ENCODE measurements around the gene PHLDA1. TPM values are rescaled to one million over a fixed set of nuclear protein-coding genes. Genes with fewer than 3 reads are reported as not detected.

Gene PHLDA1
- total RNA-seq (2022), result 183 and 203 TPM in 2 replicates
- Bru-seq, nascent RNA, result percentile 100 among the genes with signal in this experiment
- BruChase-seq, experiment 1, labeled RNA remaining after a 6-hour chase, result percentile 100 among the genes with signal in this experiment
- percentile 100 among the genes with signal in this experiment for BruChase-seq, experiment 2, labeled RNA remaining after a 2-hour chase
- long read RNA-seq, full-length matches to known transcripts, result 2,768 of 2,819 reads
- long read RNA-seq, partial matches to known transcripts, result 2 of 2,819 reads
- long read RNA-seq, other reads (novel, unspliced or antisense), result 49 of 2,819 reads

GRCh38 chr12:76031414-76032042, at the start of gene PHLDA1:
Gene PHLDA1 (minus strand): TSS chr12:76031776.
- intact Hi-C loops (cut with micrococcal nuclease), result loop anchor here (1.0 to 10.0 kb wide), 13 partner anchors 53 to 553 kb away; partner anchors contain the start of gene BBS10
- peak; percentile 98 for DNase-seq (ENCODE audit: unreplicated experiment)
- CTCF ChIA-PET, result interaction anchor here (0.5 to 11.6 kb wide), 32 partner anchors 9 to 640 kb away, joined by 3 to 117 read pairs (median 3); no protein-coding TSS in a partner anchor
- Mint-ChIP-seq H3K36me3 (ENCODE audit: insufficient read depth, unreplicated experiment) (peaks cover 44% of the 10 kb centered on the region), H3K27ac (ENCODE audit: low read depth, unreplicated experiment) (peak within 1 kb of the TSS; percentile 96), H3K27me3 (ENCODE audit: insufficient read depth, unreplicated experiment) (no peaks in the 10 kb centered on the region), H3K9me3 (ENCODE audit: unreplicated experiment) (no peaks in the 10 kb centered on the region), H3K4me1 (ENCODE audit: insufficient read depth, unreplicated experiment) (peaks cover 30% of the 10 kb centered on the region), H3K4me3 (ENCODE audit: unreplicated experiment) (peak within 1 kb of the TSS; percentile 89)
- BruUV-seq (replicated peaks), result no TSS peak
- POLR2A ChIA-PET, result interaction anchor here (0.6 to 8.3 kb wide), 70 partner anchors 9 to 636 kb away, joined by 3 to 76 read pairs (median 5); partner anchors contain the start of genes BBS10, KRR1 and NAP1L1
- peak; percentile 71 for TF ChIP-seq CTCF (IDR thresholded peaks at IDR 0.05; ENCODE audit: unreplicated experiment)

- Mint-ChIP-seq H3K4me1 (ENCODE audit: insufficient read depth, unreplicated experiment) (peaks cover 34% of the 10 kb centered on the region), H3K27ac (ENCODE audit: low read depth, unreplicated experiment) (peak overlapping the region; percentile 12), H3K27me3 (ENCODE audit: insufficient read depth, unreplicated experiment) (no peaks in the 10 kb centered on the region), H3K4me3 (ENCODE audit: unreplicated experiment) (no peak overlapping the region), H3K36me3 (ENCODE audit: insufficient read depth, unreplicated experiment) (peaks cover 33% of the 10 kb centered on the region), H3K9me3 (ENCODE audit: unreplicated experiment) (peaks cover 5% of the 10 kb centered on the region)
- no peak for DNase-seq (ENCODE audit: unreplicated experiment)
- intact Hi-C loops (cut with micrococcal nuclease), result loop anchor here (5.0 kb wide), 1 partner anchor 156 kb away; no protein-coding TSS in a partner anchor
- TF ChIP-seq CTCF (IDR thresholded peaks at IDR 0.05; ENCODE audit: unreplicated experiment), result no peak
- POLR2A ChIA-PET, result interaction anchor here (1.1 to 1.3 kb wide), 4 partner anchors 12 to 179 kb away, joined by 3 to 5 read pairs (median 4); no protein-coding TSS in a partner anchor
- BruUV-seq (replicated peaks), result no TSS peak
- CTCF ChIA-PET, result interaction anchor here (0.6 to 1.3 kb wide), 7 partner anchors 11 to 411 kb away, joined by 3 to 4 read pairs (median 3); no protein-coding TSS in a partner anchor
These were observed 49.3 kb upstream of the PHLDA1 start for GRCh38 chr12:76080729-76081415.

DNA sequence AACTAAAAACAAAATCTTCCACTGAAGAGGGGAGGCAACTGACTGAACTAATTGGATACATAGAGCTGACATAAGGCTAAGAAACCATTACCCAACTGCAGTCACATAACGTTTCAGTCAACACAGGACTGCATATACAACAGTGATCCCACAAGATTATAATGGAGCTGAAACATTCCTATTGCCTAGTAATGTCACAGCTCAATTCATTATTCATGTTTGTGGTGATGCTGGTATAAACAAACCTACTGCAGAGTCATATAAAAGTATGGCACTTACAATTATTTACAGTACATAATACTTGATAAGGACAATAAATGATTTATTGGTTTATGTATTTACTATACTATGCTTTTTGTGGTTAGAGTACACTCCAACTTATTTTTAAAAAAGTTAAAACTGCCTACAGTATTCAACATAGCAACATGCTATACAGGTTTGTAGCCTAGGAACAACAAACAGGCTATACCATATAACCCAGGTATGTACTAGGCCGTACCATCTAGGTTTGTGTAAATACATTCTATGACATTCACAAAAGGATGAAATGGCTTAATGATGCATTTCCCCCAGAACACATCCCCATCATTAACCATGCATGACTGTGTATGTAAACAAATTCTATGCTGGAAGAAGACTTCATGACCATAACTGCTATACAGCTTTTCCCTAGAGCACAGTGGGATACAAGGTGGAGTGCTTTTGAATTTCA, 48.6 kb upstream of the PHLDA1 start:
- peaks cover 30% of the 10 kb centered on the region for H3K4me1 Mint-ChIP-seq (ENCODE audit: insufficient read depth, unreplicated experiment)
- peak overlapping the region; percentile 12 for H3K27ac Mint-ChIP-seq (ENCODE audit: low read depth, unreplicated experiment)

More for the DNA sequence above, 48.6 kb upstream of the PHLDA1 start:
- no peak for DNase-seq (ENCODE audit: unreplicated experiment)
- H3K9me3 Mint-ChIP-seq (ENCODE audit: unreplicated experiment), result peaks cover 5% of the 10 kb centered on the region
- intact Hi-C loops (cut with micrococcal nuclease), result loop anchor here (5.0 kb wide), 1 partner anchor 157 kb away; no protein-coding TSS in a partner anchor
- no TSS peak for BruUV-seq (replicated peaks)
- no peaks in the 10 kb centered on the region for H3K27me3 Mint-ChIP-seq (ENCODE audit: insufficient read depth, unreplicated experiment)
- ChIA-PET CTCF (interaction anchor here (0.5 to 1.2 kb wide), 7 partner anchors 11 to 484 kb away, joined by 3 to 4 read pairs (median 3); no protein-coding TSS in a partner anchor), POLR2A (interaction anchor here (1.2 to 1.3 kb wide), 2 partner anchors 11 to 180 kb away, joined by 3 to 5 read pairs; no protein-coding TSS in a partner anchor)
- peaks cover 33% of the 10 kb centered on the region for H3K36me3 Mint-ChIP-seq (ENCODE audit: insufficient read depth, unreplicated experiment)
- no peak overlapping the region for H3K4me3 Mint-ChIP-seq (ENCODE audit: unreplicated experiment)
- TF ChIP-seq CTCF (IDR thresholded peaks at IDR 0.05; ENCODE audit: unreplicated experiment), result no peak
